ENCODE data around the gene ARPC1A. TPM values are rescaled to one million over a fixed set of nuclear protein-coding genes. Genes with fewer than 3 reads are reported as not detected.
"Not testable (repeated sequence)": the region's sequence is repeated elsewhere in the genome, so short reads cannot be mapped to it uniquely, and the experiment has no call there.

ARPC1A gene
- total RNA-seq, 1 donor from 2014 or later, result 269 TPM

GRCh38 chr7:99312316-99313203, 13.1 kb upstream of the ARPC1A start:
- TF ChIP-seq, protein P1, sequence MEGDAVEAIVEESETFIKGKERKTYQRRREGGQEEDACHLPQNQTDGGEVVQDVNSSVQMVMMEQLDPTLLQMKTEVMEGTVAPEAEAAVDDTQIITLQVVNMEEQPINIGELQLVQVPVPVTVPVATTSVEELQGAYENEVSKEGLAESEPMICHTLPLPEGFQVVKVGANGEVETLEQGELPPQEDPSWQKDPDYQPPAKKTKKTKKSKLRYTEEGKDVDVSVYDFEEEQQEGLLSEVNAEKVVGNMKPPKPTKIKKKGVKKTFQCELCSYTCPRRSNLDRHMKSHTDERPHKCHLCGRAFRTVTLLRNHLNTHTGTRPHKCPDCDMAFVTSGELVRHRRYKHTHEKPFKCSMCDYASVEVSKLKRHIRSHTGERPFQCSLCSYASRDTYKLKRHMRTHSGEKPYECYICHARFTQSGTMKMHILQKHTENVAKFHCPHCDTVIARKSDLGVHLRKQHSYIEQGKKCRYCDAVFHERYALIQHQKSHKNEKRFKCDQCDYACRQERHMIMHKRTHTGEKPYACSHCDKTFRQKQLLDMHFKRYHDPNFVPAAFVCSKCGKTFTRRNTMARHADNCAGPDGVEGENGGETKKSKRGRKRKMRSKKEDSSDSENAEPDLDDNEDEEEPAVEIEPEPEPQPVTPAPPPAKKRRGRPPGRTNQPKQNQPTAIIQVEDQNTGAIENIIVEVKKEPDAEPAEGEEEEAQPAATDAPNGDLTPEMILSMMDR (IDR thresholded peaks at IDR 0.05; ENCODE audit: insufficient read depth, low read length, severe bottlenecking), result peak; percentile 77
- FAIRE-seq (no peak), DNase-seq (ENCODE audit: low read depth) (peak; percentile 57)
- no peaks in the 10 kb centered on the region for H3K36me3 ChIP-seq (ENCODE audit: control insufficient read depth, insufficient read depth, low read length)
- no peak overlapping the region for H3K4me3 ChIP-seq (ENCODE audit: low read depth, low read length)
- H3K27me3 ChIP-seq (ENCODE audit: control insufficient read depth, insufficient read depth, low read length), result no peaks in the 10 kb centered on the region

DNA sequence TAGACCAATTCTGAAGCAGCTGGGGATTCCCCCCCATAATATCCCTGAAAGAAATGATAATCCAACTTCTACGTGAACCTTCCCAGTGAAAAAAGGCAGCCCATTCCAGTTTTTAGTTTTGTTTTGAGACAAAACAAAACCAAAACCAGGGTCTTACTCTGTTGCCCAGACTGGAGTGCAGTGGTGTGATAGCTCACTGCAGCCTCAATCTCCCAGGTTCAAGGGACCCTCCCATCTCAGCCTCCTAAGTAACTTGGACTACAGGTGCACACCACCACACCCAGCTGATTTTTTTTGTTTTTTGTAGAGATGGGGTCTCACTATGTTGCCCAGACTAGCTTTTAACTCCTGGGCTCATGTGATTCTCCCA, 12.5 kb upstream of the ARPC1A start:
- TF ChIP-seq, protein P1 (IDR thresholded peaks at IDR 0.05; ENCODE audit: insufficient read depth, low read length, severe bottlenecking), result no peak
- no peaks in the 10 kb centered on the region for H3K36me3 ChIP-seq (ENCODE audit: control insufficient read depth, insufficient read depth, low read length)
- no peak overlapping the region for H3K4me3 ChIP-seq (ENCODE audit: low read depth, low read length)
- FAIRE-seq (no peak), DNase-seq (ENCODE audit: low read depth) (no peak)
- no peaks in the 10 kb centered on the region for H3K27me3 ChIP-seq (ENCODE audit: control insufficient read depth, insufficient read depth, low read length)

GRCh38 chr7:99314504-99314903, 11.2 kb upstream of the ARPC1A start:
- peak; percentile 98 for FAIRE-seq
- Histone ChIP-seq H3K27me3 (ENCODE audit: control insufficient read depth, insufficient read depth, low read length) (no peaks in the 10 kb centered on the region), H3K36me3 (ENCODE audit: control insufficient read depth, insufficient read depth, low read length) (no peaks in the 10 kb centered on the region), H3K4me3 (ENCODE audit: low read depth, low read length) (no peak overlapping the region)
- peak; percentile 71 for DNase-seq (ENCODE audit: low read depth)
- TF ChIP-seq, protein P1 (IDR thresholded peaks at IDR 0.05; ENCODE audit: insufficient read depth, low read length, severe bottlenecking), result peak; percentile 22

DNA sequence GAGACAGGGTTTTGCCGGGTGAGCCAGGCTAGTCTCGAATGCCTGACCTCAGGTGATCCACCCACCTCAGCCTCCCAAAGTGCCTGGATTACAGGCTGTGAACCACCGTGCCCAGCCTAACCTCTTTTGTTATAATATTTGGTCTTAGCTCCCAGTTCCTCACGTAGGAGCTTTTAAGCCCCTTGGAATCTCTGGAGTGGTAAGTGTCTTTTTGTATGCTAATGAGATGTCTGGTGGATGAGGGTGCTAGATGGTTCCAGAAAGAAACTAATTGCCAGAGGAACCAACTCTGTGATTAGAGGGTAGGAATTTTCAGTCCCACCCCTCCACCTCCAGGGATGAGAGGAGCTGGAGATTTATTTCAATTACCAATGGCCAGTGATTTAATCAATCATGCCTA, 5.3 kb upstream of the ARPC1A start:
- TF ChIP-seq, protein P1 (IDR thresholded peaks at IDR 0.05; ENCODE audit: insufficient read depth, low read length, severe bottlenecking), result no peak
- Histone ChIP-seq H3K27me3 (ENCODE audit: control insufficient read depth, insufficient read depth, low read length) (no peaks in the 10 kb centered on the region), H3K36me3 (ENCODE audit: control insufficient read depth, insufficient read depth, low read length) (no peaks in the 10 kb centered on the region), H3K4me3 (ENCODE audit: low read depth, low read length) (no peak overlapping the region)
- DNase-seq (ENCODE audit: low read depth) (no peak), FAIRE-seq (no peak)

GRCh38 chr7:99322659-99323058, 3.0 kb upstream of the ARPC1A start:
- FAIRE-seq; DNase-seq (ENCODE audit: low read depth); H3K4me3 ChIP-seq (ENCODE audit: low read depth, low read length): not testable (repeated sequence)

DNA sequence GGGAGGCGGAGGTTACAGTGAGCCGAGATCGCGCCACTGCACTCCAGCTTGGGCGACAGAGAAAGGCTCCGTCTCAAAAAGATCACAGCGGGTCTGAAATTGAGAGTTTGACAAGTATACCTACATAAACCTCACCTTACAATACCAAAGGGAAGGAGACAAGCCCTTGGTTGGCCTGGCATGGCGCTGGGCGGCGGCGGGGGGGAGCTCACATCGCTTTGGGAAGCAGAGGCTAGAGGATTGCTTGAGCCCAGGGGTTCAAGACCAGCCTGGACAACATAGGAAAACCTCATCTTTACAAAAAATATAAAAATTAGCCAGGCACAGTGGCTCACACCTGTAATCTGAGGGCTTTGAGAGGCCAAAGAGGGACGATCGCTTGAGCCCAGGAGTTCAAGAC, 1.1 kb upstream of the ARPC1A start:
- Histone ChIP-seq H3K27me3 (ENCODE audit: control insufficient read depth, insufficient read depth, low read length) (no peaks in the 10 kb centered on the region), H3K4me3 (ENCODE audit: low read depth, low read length) (no peak overlapping the region), H3K36me3 (ENCODE audit: control insufficient read depth, insufficient read depth, low read length) (no peaks in the 10 kb centered on the region)
- FAIRE-seq, result no peak
- DNase-seq (ENCODE audit: low read depth), result no peak
- TF ChIP-seq, protein P1 (IDR thresholded peaks at IDR 0.05; ENCODE audit: insufficient read depth, low read length, severe bottlenecking), result no peak

More at GRCh38 chr7:99322659-99323058, 3.0 kb upstream of the ARPC1A start:
- not testable (repeated sequence) for H3K36me3 ChIP-seq (ENCODE audit: control insufficient read depth, insufficient read depth, low read length); H3K27me3 ChIP-seq (ENCODE audit: control insufficient read depth, insufficient read depth, low read length)

All from bronchial epithelial cell (primary cell).